ENCODE results near the gene BRPF1. TPM values are rescaled to one million over a fixed set of nuclear protein-coding genes. Genes with fewer than 3 reads are reported as not detected.

BRPF1 gene
- total and polyA plus RNA-seq, 10 of the 15 experiments (the other 5 are each of a cell fraction or from before 2014, with no cell fraction given), result 1.2 to 25.3 (median 13.6) TPM

DNA sequence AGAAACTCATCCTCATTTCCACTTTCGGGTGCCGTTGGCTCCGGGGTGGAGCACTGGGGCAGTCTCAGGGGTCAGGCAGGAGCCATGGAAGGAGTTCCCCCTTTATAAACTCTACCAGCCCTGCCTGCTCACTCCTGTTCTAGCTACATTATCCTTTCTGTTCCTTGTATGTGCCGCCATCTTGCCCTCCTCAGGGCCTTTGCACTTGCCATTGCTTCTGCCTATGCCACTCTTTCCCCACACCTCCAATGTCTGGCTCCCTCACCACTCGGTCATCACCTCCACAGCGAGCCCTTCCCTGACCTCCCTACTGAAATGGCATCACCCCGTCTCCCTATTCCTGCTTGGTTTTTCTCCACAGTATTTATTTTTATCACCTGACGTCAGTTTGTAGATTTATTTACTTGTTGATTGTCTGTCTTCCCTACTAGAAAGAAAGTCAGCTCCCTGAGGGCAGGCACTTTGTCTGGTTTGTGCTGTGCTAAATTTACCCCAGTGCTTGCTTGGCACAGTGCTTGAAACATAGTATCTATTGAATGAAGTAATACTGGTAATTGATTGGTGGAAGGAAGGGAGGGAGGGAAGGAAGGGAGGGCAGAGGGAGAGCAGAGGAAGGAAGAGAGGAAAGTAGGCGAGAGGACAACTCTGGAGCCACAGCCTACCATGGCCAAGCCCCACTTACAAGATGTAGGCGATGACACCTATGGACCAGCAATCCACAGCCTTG lies 29.4 kb downstream of the BRPF1 start:
- Histone ChIP-seq H3K27ac (ENCODE audit: control insufficient read depth, insufficient read depth) (no peak overlapping the region), H3K36me3 (ENCODE audit: control insufficient read depth in 2 of 2, insufficient read depth in 2 of 2, low read length in 1 of 2) (peaks cover 0 to 2% of the 10 kb centered on the region in 2 experiments; a peak in 3 of 4 replicates), H3K27me3 (replicated peaks in 1 of 2; ENCODE audit: control insufficient read depth in 2 of 2, insufficient read depth in 2 of 2, low read length in 1 of 2) (no peaks in the 10 kb centered on the region), H3K4me1 (ENCODE audit: control insufficient read depth, insufficient read depth, low read length) (no peaks in the 10 kb centered on the region), H3K4me3 (no peak overlapping the region), H3K9me3 (replicated peaks; ENCODE audit: control insufficient read depth, insufficient read depth, low read length) (no peaks in the 10 kb centered on the region), H3K79me2 (ENCODE audit: control insufficient read depth, insufficient read depth, low read length) (no peaks in the 10 kb centered on the region), H3K9ac (ENCODE audit: control insufficient read depth, insufficient read depth, low read length) (no peak overlapping the region), H3K4me2 (ENCODE audit: control insufficient read depth, insufficient read depth) (no peak overlapping the region), H2AFZ (ENCODE audit: control insufficient read depth, low read depth, low read length) (no peak overlapping the region), H4K20me1 (ENCODE audit: control insufficient read depth, insufficient read depth) (no peaks in the 10 kb centered on the region)
- in situ Hi-C loops (cut with MboI) (no loop called here), intact Hi-C loops (cut with micrococcal nuclease; ENCODE audit: unreplicated experiment) (no loop called here)
- WGBS (ENCODE audit: insufficient coverage, insufficient replicate concordance, low lambda C conversion rate, missing lambda C conversion rate), result 91% methylated on average over 10 of the region's 10 CpGs
- ChIA-PET SMC1A (ENCODE audit: uncharacterized antibody, unreplicated experiment) (no interaction called here), RAD21 (ENCODE audit: unreplicated experiment) (no interaction called here), POLR2A (no interaction called here), CTCF (no interaction called here)
- TF ChIP-seq PAX8 (IDR thresholded peaks at IDR 0.05), result no peak
- no peak for TF ChIP-seq RELA (IDR thresholded peaks at IDR 0.05; ENCODE audit: borderline replicate concordance, partially characterized antibody)
- no peak for TF ChIP-seq SRF (IDR thresholded peaks at IDR 0.05; ENCODE audit: low read depth in 2 of 2, low read length in 2 of 2)
- TF ChIP-seq PBX3 (IDR thresholded peaks at IDR 0.05; ENCODE audit: insufficient replicate concordance, low read depth, low read length), result no peak
- no peak for TF ChIP-seq MTA3 (IDR thresholded peaks at IDR 0.05; ENCODE audit: borderline replicate concordance, low read length)
- TF ChIP-seq REST (IDR thresholded peaks at IDR 0.05; ENCODE audit: low read depth, low read length), result no peak
- TF ChIP-seq, protein P1, sequence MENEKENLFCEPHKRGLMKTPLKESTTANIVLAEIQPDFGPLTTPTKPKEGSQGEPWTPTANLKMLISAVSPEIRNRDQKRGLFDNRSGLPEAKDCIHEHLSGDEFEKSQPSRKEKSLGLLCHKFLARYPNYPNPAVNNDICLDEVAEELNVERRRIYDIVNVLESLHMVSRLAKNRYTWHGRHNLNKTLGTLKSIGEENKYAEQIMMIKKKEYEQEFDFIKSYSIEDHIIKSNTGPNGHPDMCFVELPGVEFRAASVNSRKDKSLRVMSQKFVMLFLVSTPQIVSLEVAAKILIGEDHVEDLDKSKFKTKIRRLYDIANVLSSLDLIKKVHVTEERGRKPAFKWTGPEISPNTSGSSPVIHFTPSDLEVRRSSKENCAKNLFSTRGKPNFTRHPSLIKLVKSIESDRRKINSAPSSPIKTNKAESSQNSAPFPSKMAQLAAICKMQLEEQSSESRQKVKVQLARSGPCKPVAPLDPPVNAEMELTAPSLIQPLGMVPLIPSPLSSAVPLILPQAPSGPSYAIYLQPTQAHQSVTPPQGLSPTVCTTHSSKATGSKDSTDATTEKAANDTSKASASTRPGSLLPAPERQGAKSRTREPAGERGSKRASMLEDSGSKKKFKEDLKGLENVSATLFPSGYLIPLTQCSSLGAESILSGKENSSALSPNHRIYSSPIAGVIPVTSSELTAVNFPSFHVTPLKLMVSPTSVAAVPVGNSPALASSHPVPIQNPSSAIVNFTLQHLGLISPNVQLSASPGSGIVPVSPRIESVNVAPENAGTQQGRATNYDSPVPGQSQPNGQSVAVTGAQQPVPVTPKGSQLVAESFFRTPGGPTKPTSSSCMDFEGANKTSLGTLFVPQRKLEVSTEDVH (IDR thresholded peaks at IDR 0.05; ENCODE audit: low read depth, partially characterized antibody), result no peak
- TF ChIP-seq IKZF2 (IDR thresholded peaks at IDR 0.05), result no peak
- TF ChIP-seq ZZZ3 (IDR thresholded peaks at IDR 0.05; ENCODE audit: control insufficient read depth, insufficient read length, low read depth), result no peak
- TF ChIP-seq FOXK2 (IDR thresholded peaks at IDR 0.05), result no peak
- ATAC-seq, result no peak
- FAIRE-seq, result no peak
- BruUV-seq (replicated peaks), result no TSS peak
- no peak for DNase-seq (ENCODE audit: low read depth, low spot score)

All from GM12878 (cell line).